ENCODE data around the gene KLK2.
A peak's percentile ranks its signal among the peaks of the same experiment; 100 is the strongest.
"Not testable (repeated sequence)": the region's sequence is repeated elsewhere in the genome, so short reads cannot be mapped to it uniquely, and the experiment has no call there.

The KLK2 gene

GRCh38 chr19:50894478-50895356, 21.5 kb downstream of the KLK2 start:
- no peak for DNase-seq (ENCODE audit: low spot score)

DNA sequence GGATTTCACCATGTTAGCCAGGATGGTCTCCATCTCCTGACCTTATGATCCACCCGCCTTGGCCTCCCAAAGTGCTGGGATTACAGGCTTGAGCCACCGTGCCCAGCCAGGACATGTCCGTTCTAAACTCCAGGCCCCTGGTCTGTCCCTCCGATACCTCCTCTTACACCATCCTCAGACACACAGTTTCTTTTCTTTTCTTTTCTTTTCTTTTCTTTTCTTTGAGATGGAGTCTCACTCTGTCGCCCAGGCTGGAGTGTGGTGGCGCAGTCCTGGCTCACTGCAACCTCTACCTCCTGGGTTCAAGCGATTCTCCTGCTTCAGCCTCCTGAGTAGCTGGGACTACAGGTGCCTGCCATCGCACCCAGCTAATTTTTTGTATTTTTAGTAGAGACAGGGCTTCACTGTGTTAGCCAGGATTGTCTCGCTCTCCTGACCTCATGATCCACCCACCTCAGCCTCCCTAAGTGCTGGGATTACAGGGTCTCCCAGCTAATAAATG, 22.9 kb downstream of the KLK2 start:
- not testable (repeated sequence) for DNase-seq (ENCODE audit: low spot score)

DNA sequence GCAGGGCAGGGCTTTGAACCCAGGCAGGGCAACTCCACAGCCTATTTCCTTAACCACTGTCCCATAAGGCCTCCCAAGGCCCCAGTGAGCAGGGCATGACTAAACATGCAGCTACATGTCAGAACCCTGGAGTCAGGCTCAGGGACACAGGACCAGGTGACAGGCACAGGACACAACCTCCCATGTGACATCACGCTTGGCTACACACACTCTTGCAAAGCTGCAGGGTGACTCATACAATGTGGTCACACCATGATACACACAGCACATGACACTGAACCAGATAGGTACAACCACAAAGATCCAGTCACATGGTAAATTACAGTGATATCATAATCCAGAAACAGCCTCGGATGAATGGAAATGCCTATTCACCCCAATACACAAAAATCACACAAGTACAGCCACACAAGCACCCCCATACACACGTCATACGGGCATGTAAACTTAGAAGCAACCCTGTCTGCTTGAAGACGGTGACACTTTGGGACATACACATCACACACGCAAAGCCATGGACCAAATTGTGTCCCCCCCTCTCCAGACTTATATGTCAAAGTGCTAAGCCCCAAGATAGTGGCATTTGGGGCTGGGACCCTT, 23.5 kb downstream of the KLK2 start:
- no peak for DNase-seq (ENCODE audit: low spot score)

DNA sequence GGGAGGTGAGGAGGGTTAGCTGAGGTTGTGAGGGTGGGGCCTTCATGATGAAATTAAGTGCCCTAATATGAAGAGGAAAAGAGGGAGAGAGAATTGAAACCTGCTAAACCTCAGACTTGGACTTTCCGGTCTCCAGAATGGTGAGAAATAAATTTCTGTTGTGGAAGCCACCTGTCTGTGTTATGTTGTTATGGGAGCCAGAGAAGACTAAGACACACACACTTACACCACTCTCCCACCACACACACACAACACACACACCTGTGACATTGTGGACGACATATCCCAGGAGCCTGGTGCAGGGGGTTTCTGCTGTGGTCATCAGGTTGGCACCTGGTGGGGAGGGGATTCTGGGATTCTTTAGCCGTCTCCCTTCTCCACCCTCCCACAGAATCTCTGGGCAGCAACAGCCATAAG, 24.0 kb downstream of the KLK2 start:
- no peak for DNase-seq (ENCODE audit: low spot score)

- no peak for DNase-seq (ENCODE audit: low spot score)
These were observed 24.4 kb downstream of the KLK2 start for GRCh38 chr19:50897612-50898011.

DNA sequence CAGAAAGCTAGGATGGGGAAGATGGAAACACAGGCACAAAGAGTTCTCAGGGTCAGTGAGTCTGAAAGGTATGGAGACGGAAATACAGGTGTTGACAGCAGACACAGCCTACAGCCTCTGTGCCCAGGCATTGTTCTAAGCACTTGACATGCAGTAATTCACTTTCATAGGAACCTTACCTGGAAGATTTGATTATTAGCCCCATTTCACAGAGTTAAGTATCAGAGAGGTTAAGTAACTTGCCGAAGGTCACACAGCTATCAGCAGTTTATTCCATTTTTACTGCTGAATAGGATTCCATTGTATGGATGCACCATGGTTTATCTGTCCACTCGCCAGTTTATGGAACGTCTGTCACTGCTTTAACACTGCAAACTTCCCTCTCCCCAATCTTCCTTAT, 24.8 kb downstream of the KLK2 start:
- no peak for DNase-seq (ENCODE audit: low spot score)

DNA sequence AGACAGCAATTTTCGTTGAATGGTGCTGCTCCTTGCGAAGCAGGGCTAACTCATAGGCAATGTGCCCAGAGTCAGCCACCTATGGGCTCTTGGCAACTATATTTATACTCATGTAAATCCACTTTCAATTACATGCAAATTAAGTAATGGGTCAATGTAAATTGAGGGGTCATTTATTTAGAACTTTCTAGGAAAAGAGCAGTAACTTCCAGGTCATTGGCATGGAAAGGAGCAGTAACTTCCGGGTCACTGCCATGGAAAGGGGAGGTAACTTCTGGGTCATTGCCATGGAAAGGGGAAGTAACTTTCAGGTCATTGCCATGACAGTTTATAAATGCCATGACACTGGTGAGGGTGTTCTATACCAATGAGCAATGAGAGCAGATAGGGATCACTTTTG, 26.3 kb downstream of the KLK2 start:
- DNase-seq (ENCODE audit: low spot score): no peak

DNA sequence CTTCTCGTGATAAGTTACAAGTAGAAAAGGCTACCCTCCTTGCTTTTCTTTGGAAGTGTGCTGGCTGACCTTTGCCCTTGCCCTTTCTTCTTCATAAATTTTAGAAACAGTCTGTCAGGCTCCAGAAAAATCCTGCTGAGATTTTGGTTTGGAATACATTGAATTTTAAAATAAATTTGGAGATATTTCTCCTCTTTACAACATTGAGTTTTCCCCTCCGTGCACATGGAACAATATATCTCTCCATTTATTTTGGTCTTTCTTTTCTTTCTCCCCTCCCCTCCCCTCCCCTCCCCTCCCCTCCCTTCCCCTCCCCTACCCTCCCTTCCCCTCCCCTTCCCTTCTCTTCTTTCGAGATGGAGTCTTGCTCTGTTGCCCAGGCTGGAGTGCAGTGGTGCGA, 29.4 kb downstream of the KLK2 start:
- DNase-seq (ENCODE audit: low spot score): no peak

DNA sequence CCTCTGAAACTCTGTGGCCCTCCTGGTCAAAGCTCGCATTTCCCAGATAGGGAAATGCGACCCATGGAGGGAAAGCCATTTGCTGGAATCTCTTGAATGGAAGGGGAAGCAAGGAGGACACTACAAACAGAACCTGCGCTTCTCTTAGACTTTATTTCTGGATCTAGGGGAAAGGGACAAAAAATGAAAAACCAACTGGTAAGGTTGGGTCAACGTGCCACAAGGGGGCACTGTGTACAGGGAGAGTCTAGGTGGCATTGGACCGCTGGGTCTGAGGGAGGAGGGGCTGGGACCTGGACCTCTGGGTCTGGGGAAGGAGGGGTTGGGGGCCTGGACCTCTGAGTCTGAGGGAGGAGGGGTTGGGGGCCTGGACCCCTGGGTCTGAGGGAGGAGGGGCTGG, 33.0 kb downstream of the KLK2 start:
- DNase-seq (ENCODE audit: low spot score): no peak

GRCh38 chr19:50908336-50908735, 35.1 kb downstream of the KLK2 start:
- DNase-seq (ENCODE audit: low spot score): no peak

- DNase-seq (ENCODE audit: low spot score): no peak
These were observed 36.2 kb downstream of the KLK2 start for GRCh38 chr19:50909240-50910070.

- DNase-seq (ENCODE audit: low spot score): no peak
These were observed 37.5 kb downstream of the KLK2 start for GRCh38 chr19:50910722-50911121.

DNA sequence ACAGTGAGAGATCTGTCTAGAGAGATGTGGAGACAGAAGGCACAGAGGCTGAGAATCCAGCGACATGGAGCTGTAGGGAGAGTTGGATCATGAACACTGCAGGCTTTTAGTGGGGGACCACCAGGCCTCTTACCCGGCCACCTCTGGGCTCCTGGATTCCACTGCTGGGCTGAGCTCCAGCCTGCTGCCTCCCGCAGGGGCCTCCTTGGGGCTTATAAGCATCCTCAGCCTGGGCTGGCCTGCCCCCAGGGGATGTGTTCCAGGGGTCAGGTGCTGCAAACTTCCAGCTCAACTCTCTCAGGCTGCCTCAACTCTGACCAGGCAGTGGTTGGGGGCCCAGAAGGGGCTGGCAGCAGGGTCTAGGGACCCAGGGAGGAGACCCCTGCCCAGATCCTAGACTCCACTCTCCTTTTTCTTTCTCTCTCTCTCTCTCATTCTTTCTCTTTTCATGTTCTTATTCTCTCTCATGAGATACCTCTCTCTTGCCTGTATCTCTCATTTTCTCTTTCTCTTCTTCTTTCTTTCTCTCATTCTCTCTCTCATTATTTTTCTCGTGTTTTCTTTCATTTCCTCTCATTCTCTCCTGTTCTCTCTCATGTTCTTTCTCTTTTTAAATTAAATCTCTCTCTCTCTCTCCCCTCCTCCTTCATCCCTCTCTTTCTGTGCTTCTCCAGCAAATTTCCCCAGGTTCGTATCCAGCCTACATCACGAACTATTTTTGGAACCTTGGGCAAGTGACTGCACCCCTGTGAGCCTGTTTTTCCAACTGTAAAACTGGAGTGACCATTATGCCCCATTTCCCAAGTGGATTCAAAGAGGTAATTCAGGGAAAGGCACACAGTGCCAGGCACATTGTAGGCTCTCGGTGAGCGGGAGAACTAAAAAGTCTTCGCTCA, 38.2 kb downstream of the KLK2 start, which contains the start of gene KLK4:
Gene KLK4 (minus strand): TSS at position 190 of the 896 bp plus-strand sequence. CDS start 657 bp downstream, outside the sequence.
- DNase-seq (ENCODE audit: low spot score): no peak

GRCh38 chr19:50912102-50912599, 38.9 kb downstream of the KLK2 start:
- DNase-seq (ENCODE audit: low spot score): no peak

DNA sequence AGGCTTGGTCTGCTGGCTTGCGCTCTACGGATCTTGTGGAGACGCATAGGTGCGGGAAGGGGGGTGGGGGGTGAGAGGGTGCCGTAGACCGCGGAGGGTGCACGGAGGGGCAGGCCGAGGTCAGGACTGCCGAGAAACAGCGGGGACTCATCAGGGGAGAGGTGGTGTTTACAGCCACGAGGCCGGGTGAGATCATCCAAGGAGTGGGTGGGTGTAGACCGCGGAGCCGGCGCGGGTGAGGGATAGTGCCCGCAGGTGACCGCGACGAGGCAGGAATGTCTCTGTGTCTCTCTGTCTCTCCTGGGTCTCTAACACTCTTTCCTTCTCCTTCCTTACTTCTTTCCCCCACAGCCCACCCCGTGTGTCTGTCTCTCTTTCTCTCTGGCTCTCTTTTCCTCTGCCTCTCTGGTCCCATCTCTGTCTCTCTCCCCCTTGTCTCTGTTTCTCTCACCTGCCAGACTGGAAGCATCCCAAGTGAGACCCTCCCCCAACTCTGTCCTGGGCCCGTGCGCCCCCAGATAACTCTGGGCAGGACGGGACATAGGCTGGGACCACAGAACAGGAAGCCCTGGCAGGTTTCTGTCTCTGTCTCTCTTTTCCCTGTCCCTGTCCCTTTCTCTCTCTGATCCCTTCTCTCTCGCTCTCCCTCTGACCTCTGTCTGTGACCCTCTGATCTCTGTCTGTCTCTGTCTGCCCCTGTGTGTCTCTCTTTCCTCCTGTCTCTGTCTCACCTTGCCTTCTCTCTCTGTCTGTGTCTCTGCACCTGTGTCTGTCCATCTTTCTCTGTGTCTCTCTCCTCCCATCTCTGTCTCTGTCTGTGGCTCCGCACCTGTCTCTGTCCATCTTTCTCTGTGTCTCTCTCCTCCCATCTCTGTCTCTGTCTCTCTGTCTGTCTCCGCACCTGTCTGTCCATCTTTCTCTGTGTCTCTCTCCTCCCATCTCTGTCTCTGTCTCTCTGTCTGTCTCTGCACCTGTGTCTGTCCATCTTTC, 39.8 kb downstream of the KLK2 start:
- DNase-seq (ENCODE audit: low spot score): no peak

DNA sequence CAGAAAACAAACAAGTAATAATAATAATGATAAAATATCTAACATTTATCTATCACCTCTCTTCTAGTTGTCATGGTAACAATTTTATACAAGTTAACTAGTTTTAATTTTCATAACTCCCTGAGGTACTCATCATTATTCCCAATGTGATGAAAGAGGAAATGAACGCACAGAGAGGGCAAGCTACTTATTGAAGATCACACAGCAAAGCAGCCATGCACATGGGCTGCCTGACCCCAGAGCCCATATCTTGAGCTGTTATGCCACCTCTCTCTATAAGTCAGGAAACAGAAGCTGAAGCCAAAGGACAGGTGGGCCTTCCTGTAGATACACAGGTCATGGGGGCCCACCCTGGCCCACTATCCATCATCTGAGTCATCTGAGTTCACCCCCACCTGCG, 42.8 kb downstream of the KLK2 start:
- no peak for DNase-seq (ENCODE audit: low spot score)

GRCh38 chr19:50921426-50922316, 48.4 kb downstream of the KLK2 start:
- DNase-seq (ENCODE audit: low spot score): no peak

DNA sequence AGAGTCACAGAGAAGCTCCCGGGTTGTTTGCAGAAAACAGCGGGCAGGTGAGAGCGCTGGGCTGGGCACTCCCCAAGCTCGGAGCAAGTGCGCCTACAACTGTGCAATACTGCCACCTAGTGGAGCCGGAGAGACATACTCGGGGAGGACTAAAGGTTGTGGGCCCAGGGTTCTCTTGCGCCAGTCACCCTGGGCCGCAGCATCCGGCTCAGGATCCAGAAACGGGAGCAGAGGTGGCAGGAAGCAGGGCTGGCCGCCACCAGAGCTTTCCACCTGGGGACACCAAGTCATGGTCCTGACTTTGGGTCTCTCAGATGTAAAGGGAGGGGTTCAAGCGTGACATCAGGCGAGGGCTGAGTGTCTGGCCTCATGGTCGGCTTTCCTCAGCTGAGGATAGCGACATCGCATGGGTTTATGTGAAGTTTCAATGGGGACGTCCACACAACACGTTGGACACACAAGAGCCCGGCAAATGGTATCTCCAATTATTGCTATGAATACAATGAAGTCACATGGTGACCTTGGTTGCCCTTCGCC, 49.1 kb downstream of the KLK2 start:
- peak; percentile 69 for DNase-seq (ENCODE audit: low spot score)

- DNase-seq (ENCODE audit: low spot score): no peak
These were observed 51.3 kb downstream of the KLK2 start for GRCh38 chr19:50924586-50924985.

All from kidney capillary endothelial cell (primary cell).